IMR-90 (cell line): ENCODE data around the gene RAB28.

Experiments used
- CEBPB ChIP-seq: IDR thresholded peaks from 2 replicates; pipeline ENCODE4 v1.6.1; 2012; ENCODE audit warnings: low read depth, low read length, improper control_type of control experiment
- CTCF ChIP-seq: conservative IDR thresholded peaks from 2 replicates; pipeline ENCODE4 v1.5.1; 2012; ENCODE audit warnings: mild to moderate bottlenecking, low read depth, low read length, improper control_type of control experiment
- POLR2A ChIP-seq: IDR thresholded peaks from 2 replicates; pipeline ENCODE4 v1.6.1; 2012; ENCODE audit warnings: mild to moderate bottlenecking, low read depth, low read length

- TF ChIP-seq POLR2A: no peak
- TF ChIP-seq CEBPB: peak; percentile 56
- no peak for TF ChIP-seq CTCF
Measured at GRCh38 chr4:13527981-13528820, 44.1 kb upstream of the RAB28 start.
